Measurements from ENCODE around the gene THPO.

- TF ChIP-seq CTCF (IDR thresholded peaks at IDR 0.05; ENCODE audit: poor library complexity, severe bottlenecking) (no peak), REST (IDR thresholded peaks at IDR 0.05; ENCODE audit: borderline replicate concordance) (no peak), SMC3 (conservative IDR thresholded peaks at IDR 0.05; ENCODE audit: poor library complexity) (no peak), EZH2 (IDR thresholded peaks at IDR 0.05; ENCODE audit: borderline replicate concordance, insufficient read depth, low read length, poor library complexity, severe bottlenecking) (no peak), TAF1 (IDR thresholded peaks at IDR 0.05; ENCODE audit: low read depth) (no peak), EP300 (conservative IDR thresholded peaks at IDR 0.05; ENCODE audit: poor library complexity, severe bottlenecking) (no peak)
Observed at GRCh38 chr3:184368586-184369183, 9.3 kb downstream of the THPO start.
